IMR-90 (cell line): Measurements from ENCODE around the gene DNAH17. TPM values are rescaled to one million over a fixed set of nuclear protein-coding genes. Genes with fewer than 3 reads are reported as not detected.

ENCODE experiments used
- ATAC-seq: fragments of 200-7000 bp; cut with Tn5 transposase; 2 replicates; pipeline ENCODE4 v1.9.1; 2020; ENCODE audit warnings: low read depth, mild to moderate bottlenecking, moderate library complexity
- BruUV-seq: library from RNA; stranded (reverse); fragments of 400-500 nt; replicated peaks from 2 replicates; lab custom pipeline; 2021; lab: Mats Ljungman, UMichigan
- CTCF ChIA-PET: fragments of 300-600 bp; formaldehyde crosslinking; extraction: SDS; loops from one replicate; lab custom pipeline; 2021; ENCODE audit warnings: antibody characterized with exemption; lab: Yijun Ruan, JAX
- POLR2A ChIA-PET: fragments of 300-600 bp; sonication (Branson Sonifier 250); formaldehyde crosslinking; loops from one replicate; lab custom pipeline; 2022; ENCODE audit warnings: antibody characterized with exemption; ENCODE audit not compliant: unreplicated experiment; lab: Charles Lee
- DNase-seq: peaks from one replicate; pipeline ENCODE4 v3.0.0; 2013
- H2AFZ ChIP-seq: replicated peaks from 2 replicates; pipeline ENCODE3; 2013; ENCODE audit warnings: low read length, mild to moderate bottlenecking; ENCODE audit not compliant: poor library complexity
- H2AK5ac ChIP-seq: 2 replicates; pipeline ENCODE4 v1.6.1; 2013; ENCODE audit warnings: low read depth, low read length, inconsistent platforms
- H2AK9ac ChIP-seq: replicated peaks from 2 replicates; pipeline ENCODE3; 2013; ENCODE audit warnings: mild to moderate bottlenecking, low read depth, low read length, moderate library complexity; ENCODE audit not compliant: poor library complexity
- H2BK120ac ChIP-seq: 2 replicates; pipeline ENCODE4 v1.6.1; 2013; ENCODE audit warnings: low read depth, low read length, inconsistent platforms
- H2BK15ac ChIP-seq: 3 replicates; pipeline ENCODE4 v1.6.1; 2013; ENCODE audit warnings: low read depth, low read length, inconsistent platforms
- H2BK20ac ChIP-seq: 2 replicates; pipeline ENCODE4 v1.6.1; 2013; ENCODE audit warnings: low read depth, mild to moderate bottlenecking, inconsistent platforms, low read length, moderate library complexity
- H2BK5ac ChIP-seq: 2 replicates; pipeline ENCODE4 v1.6.1; 2013; ENCODE audit warnings: mild to moderate bottlenecking, low read depth, low read length, inconsistent platforms; ENCODE audit not compliant: poor library complexity, severe bottlenecking
- H3K14ac ChIP-seq: replicated peaks from 2 replicates; pipeline ENCODE4 v1.6.1; 2013; ENCODE audit warnings: low read depth, low read length, inconsistent platforms
- H3K18ac ChIP-seq: 2 replicates; pipeline ENCODE4 v1.6.1; 2013; ENCODE audit warnings: low read depth, low read length, control low read depth
- H3K23ac ChIP-seq: 2 replicates; pipeline ENCODE4 v1.6.1; 2013; ENCODE audit warnings: low read depth, low read length, inconsistent platforms
- H3K27ac ChIP-seq: 2 replicates; pipeline ENCODE4 v1.5.1; 2013; ENCODE audit warnings: mild to moderate bottlenecking, control low read depth, low read length; ENCODE audit not compliant: insufficient read depth
- H3K27me3 ChIP-seq: 2 replicates; pipeline ENCODE4 v1.6.1; 2013; ENCODE audit warnings: low read length; ENCODE audit not compliant: control insufficient read depth, insufficient read depth
- H3K36me3 ChIP-seq: 2 replicates; pipeline ENCODE4 v1.6.1; 2013; ENCODE audit warnings: low read length, mixed read lengths; ENCODE audit not compliant: control insufficient read depth, insufficient read depth
- H3K4ac ChIP-seq: 2 replicates; pipeline ENCODE4 v1.6.1; 2013; ENCODE audit warnings: low read depth, low read length, inconsistent platforms
- H3K4me1 ChIP-seq: 2 replicates; pipeline ENCODE4 v1.6.1; 2013; ENCODE audit warnings: low read length, mixed read lengths; ENCODE audit not compliant: control insufficient read depth, insufficient read depth
- H3K4me2 ChIP-seq: 2 replicates; pipeline ENCODE4 v1.6.1; 2013; ENCODE audit warnings: low read depth, mild to moderate bottlenecking, control low read depth, low read length, moderate library complexity
- H3K4me3 ChIP-seq: 2 replicates; pipeline ENCODE4 v1.5.1; 2013; ENCODE audit warnings: low read depth, mild to moderate bottlenecking, control low read depth, low read length, moderate library complexity; ENCODE audit not compliant: insufficient read depth
- H3K56ac ChIP-seq: 2 replicates; pipeline ENCODE4 v1.6.1; 2013; ENCODE audit warnings: low read length, inconsistent platforms; ENCODE audit not compliant: insufficient read depth; ENCODE audit errors: extremely low read depth
- H3K79me1 ChIP-seq, 2 experiments: 2 replicates each; pipeline ENCODE4 v1.6.1; 2013; ENCODE audit warnings: low read length in 2 of 2, inconsistent platforms in 1 of 2, low read depth in 1 of 2
- H3K9ac ChIP-seq: 2 replicates; pipeline ENCODE4 v1.6.1; 2013; ENCODE audit warnings: low read depth, low read length, control low read depth
- H3K9me1 ChIP-seq: 2 replicates; pipeline ENCODE4 v1.6.1; 2013; ENCODE audit warnings: low read length, inconsistent platforms; ENCODE audit not compliant: insufficient read depth
- H3K9me3 ChIP-seq: 2 replicates; pipeline ENCODE4 v1.6.1; 2013; ENCODE audit warnings: low read length; ENCODE audit not compliant: control insufficient read depth, insufficient read depth
- H4K20me1 ChIP-seq: 2 replicates; pipeline ENCODE4 v1.6.1; 2013; ENCODE audit warnings: low read length, inconsistent platforms; ENCODE audit not compliant: insufficient read depth
- H4K5ac ChIP-seq: 2 replicates; pipeline ENCODE4 v1.6.1; 2013; ENCODE audit warnings: mild to moderate bottlenecking, low read depth, low read length, control low read depth
- H4K8ac ChIP-seq, 2 experiments: 2 replicates each; pipeline ENCODE4 v1.6.1; 2013; ENCODE audit warnings: low read depth in 2 of 2, low read length in 2 of 2, control low read depth in 1 of 2, inconsistent platforms in 1 of 2
- H4K91ac ChIP-seq: 2 replicates; pipeline ENCODE4 v1.6.1; 2013; ENCODE audit warnings: low read depth, low read length, inconsistent platforms; ENCODE audit not compliant: insufficient read depth
- MXI1 ChIP-seq: IDR thresholded peaks from 2 replicates; pipeline ENCODE4 v1.6.1; 2012; ENCODE audit warnings: low read depth, mild to moderate bottlenecking, low read length, moderate library complexity, borderline replicate concordance
- RAD21 ChIP-seq: IDR thresholded peaks from 2 replicates; pipeline ENCODE4 v1.6.1; 2012; ENCODE audit warnings: low read length, improper control_type of control experiment
- WGBS, 2 experiments: methylation state at CpG; one replicate each; pipeline versions ENCODE4 v1.1.5 to v1.1.7; 2013; ENCODE audit warnings: missing lambda C conversion rate in 2 of 2; ENCODE audit not compliant: insufficient read length in 1 of 2; ENCODE audit errors: extremely low coverage in 2 of 2; 5-methylcytosine and 5-hydroxymethylcytosine counted together
- dilution Hi-C: fragments of 300-500 bp; cut with HindIII; formaldehyde crosslinking; loops from one replicate; pipeline ENCODE4 v1.14.3; 2018; ENCODE audit warnings: low sequenced_read_pairs; ENCODE audit not compliant: unreplicated experiment
- in situ Hi-C: fragments of 300-500 bp; cut with MboI; formaldehyde crosslinking; loops from 3 replicates; pipeline ENCODE4 v1.14.3; 2019; ENCODE audit warnings: low sequenced_read_pairs, inconsistent platforms, mixed read lengths
- intact Hi-C: fragments of 100-400 bp; cut with micrococcal nuclease; formaldehyde crosslinking; loops from 2 replicates; pipeline ENCODE4 v1.10.0; 2022
- polyA plus RNA-seq, 3 experiments: library from polyadenylated mRNA; depleted of rRNA; stranded (reverse); fragments of >200 nt; gene quantifications; 2 replicates each; pipeline ENCODE4 v1.2.3, GENCODE V29; 2012; ENCODE audit warnings: low replicate concordance in 1 of 3
- total RNA-seq: library from RNA; depleted of rRNA; stranded (reverse); fragments of >200 nt; gene quantifications from 2 replicates; pipeline ENCODE4 v1.2.3, GENCODE V29; 2012

Gene DNAH17
- total and polyA plus RNA-seq, 2 of the 4 experiments (the other 2 are of a cell fraction) = not detected

DNA sequence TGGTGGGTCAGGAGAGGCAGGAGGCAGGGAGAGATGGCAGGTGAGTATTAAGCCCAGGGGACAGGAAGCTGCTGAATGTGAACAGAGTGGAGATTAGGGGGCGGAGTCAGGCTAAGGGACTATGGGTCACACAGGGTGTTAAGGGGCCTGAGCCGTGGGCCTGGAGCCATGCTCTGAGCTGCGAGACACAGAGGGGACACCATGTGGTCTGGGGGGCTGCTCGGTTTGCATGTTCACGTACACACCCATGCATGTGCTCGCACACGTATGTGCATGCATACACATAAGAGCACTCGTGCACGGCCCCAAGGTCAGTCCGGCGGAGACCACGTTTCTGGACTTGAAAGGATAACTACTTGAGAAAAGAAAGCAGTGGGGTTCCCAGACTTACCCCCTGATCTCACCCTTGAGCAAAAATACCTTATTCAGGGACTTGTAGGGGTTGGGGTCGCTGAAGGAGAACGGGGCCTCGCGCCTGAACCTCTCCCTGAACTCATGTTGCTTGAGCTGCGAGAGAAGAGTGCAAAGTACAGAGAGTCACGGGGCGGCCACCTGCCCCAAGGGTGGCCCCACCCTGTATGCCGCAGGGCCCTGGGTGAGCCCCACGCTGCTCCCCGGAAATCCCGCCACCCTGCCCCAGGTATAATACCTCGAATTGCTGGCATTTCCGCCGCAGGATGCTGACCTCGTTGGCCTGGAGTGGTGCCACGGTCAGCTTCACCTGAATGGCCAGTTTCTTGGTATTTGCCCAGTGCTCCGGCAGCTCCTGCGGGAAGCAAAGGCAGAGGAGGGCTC is 50.8 kb downstream of the DNAH17 start (continued):
- TF ChIP-seq MXI1 = no peak

DNA sequence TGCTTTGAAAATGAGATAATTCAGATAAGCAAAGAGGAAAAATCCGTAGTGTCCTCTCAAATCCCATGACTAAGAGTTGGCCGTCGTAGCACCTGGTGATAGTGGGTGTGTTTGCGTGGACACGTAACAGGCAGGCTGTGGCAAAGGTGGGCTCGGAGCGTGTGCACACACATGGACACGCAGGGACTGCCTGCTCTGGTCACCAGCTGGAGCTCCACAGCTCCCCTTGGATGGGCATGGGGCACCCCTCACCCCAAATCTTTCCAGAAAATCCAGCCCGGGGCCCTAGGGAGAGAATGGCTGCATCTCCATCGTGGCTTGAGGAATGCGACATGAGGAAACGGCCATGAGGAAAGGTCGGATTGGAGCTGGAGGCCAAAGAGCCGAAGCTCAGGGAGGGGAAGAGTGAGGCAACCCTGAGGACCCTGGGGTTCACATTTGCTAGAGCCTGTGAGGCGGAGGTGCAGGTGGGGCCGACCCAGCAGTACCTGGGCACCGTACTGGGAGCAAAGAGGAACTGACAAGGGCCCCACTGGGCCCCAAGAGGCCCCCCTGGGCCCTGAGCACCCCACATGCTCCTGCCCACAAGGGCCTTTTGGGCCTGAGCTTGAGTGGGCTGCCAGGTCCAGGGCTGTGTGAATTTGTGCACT is 51.6 kb downstream of the DNAH17 start:
- CTCF ChIA-PET = no interaction called here

More for the DNA sequence above, 51.6 kb downstream of the DNAH17 start:
- Histone ChIP-seq H2BK5ac (no peak overlapping the region), H4K8ac (no peak overlapping the region), H2AK5ac (no peak overlapping the region), H2BK15ac (no peak overlapping the region), H3K4me3 (no peak overlapping the region), H3K23ac (no peak overlapping the region), H2AFZ (peak overlapping the region; percentile 44), H2AK9ac (no peak overlapping the region), H3K14ac (no peak overlapping the region), H3K56ac (no peak overlapping the region), H4K20me1 (no peaks in the 10 kb centered on the region), H4K5ac (no peak overlapping the region), H3K27me3 (peaks cover 14% of the 10 kb centered on the region; the same call in 1 of the 2 replicates), H3K4me1 (no peaks in the 10 kb centered on the region), H3K9me3 (no peaks in the 10 kb centered on the region), H2BK20ac (no peak overlapping the region), H3K18ac (no peak overlapping the region), H3K79me1 (no peaks in the 10 kb centered on the region), H3K4me2 (no peak overlapping the region), H3K4ac (no peak overlapping the region), H3K9ac (no peak overlapping the region), H3K9me1 (no peaks in the 10 kb centered on the region), H3K27ac (no peak overlapping the region), H4K91ac (no peak overlapping the region), H2BK120ac (no peak overlapping the region), H3K36me3 (no peaks in the 10 kb centered on the region)
- no TSS peak for BruUV-seq
- no peak for DNase-seq
- intact Hi-C loops = no loop called here
- POLR2A ChIA-PET = no interaction called here
- no peak for TF ChIP-seq RAD21
- ATAC-seq = no peak
- dilution Hi-C loops = no loop called here
- in situ Hi-C loops = no loop called here
- 68% methylated on average over 7 of the region's 17 CpGs; no CpG with 5 or more reads in 1 of the 2 experiments for WGBS, 2 experiments
